T-helper 1 cell (primary cell): ENCODE measurements around the gene ISG15.

Experiments
- DNase-seq, 5 donors: peaks; one replicate each; pipeline ENCODE4 v3.0.0-alpha.2; 2012 to 2020
- total RNA-seq, 4 donors: gene quantifications; one replicate each; lab custom pipeline; 2026; lab: John Stamatoyannopoulos, UW

Gene ISG15
- 32.4 to 63.9 (median 40.2) reads per million in 4 donors for total RNA-seq

- DNase-seq, result peak; percentile 74 to 90 (median 85)
These were observed at the start of gene ISG15 for GRCh38 chr1:1013105-1013921. Gene ISG15, plus strand, starts transcription at chr1:1013497. Its CDS starts 77 bp downstream, at chr1:1013574.

- DNase-seq, result no peak
These were observed 49.4 kb upstream of the ISG15 start for GRCh38 chr1:963746-964525.

DNA sequence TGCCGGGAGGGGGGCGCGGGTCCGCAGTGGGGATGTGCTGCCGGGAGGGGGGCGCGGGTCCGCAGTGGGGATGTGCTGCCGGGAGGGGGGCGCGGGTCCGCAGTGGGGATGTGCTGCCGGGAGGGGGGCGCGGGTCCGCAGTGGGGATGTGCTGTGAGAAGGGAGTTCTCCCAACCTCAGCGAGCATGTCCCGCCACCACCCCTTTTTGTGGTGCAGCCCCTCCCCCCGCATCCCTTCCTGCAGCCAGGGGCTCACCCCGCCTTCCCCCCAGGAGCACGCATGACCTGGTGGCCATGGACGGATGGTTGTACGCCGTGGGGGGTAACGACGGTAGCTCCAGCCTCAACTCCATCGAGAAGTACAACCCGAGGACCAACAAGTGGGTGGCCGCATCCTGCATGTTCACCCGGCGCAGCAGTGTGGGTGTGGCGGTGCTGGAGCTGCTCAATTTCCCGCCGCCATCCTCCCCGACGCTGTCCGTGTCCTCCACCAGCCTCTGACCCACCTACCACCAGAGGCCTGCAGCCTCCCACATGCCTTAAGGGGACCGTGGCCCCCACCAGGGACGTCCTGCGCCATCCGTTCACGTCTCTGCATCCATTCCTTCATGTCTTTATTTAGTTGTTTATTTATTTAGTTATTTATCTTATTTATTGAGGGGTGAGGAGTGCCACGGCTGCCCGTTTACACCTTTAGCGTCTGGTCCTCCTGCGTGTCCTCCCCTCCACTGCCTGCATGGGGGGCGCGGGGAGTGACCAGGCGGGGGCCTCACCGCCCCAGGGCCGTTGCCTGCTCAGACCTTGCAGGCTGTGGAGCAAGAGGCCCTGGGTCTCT lies 48.4 kb upstream of the ISG15 start:
- no peak for DNase-seq

DNA sequence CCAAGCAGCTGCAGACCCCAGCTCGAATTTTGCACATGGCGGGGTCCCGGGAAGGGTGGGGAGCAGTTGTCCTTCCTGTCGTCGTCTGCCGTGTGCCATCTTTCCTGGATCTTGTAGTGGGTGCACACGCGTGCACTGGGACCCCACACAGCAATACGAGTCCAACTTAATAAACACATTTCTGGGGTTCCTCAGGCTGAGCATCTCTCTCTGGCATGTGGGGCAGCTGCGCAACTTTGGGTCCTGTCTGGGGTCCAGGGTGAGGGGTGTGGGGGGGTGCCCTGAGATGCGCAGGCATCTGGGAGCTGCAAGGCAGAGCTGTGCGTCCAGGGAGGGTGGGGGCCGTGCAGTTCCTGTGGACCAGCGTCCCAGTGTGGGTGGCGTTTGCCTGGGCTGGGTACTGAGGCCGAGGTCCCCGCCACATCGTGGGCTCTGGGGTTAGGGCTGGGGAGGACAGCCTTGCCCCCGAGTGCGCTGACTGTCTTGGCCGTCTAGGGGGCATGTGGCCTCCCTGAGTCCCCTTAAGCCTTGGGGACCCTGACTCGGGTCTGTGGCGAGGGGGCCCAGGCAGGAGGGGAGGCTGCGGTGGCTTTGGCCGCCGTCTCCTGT lies 47.7 kb upstream of the ISG15 start:
- no peak for DNase-seq

- DNase-seq, result peak in 1 of 5 donors; percentile 40
These were observed 47.1 kb upstream of the ISG15 start, which contains the start of gene PLEKHN1 for GRCh38 chr1:966135-966703. Gene PLEKHN1, plus strand, starts transcription at chr1:966482. Its CDS starts 50 bp downstream, at chr1:966532.

- peak; percentile 46 to 82 (median 63) for DNase-seq
These were observed 46.5 kb upstream of the ISG15 start for GRCh38 chr1:966704-967300.

DNA sequence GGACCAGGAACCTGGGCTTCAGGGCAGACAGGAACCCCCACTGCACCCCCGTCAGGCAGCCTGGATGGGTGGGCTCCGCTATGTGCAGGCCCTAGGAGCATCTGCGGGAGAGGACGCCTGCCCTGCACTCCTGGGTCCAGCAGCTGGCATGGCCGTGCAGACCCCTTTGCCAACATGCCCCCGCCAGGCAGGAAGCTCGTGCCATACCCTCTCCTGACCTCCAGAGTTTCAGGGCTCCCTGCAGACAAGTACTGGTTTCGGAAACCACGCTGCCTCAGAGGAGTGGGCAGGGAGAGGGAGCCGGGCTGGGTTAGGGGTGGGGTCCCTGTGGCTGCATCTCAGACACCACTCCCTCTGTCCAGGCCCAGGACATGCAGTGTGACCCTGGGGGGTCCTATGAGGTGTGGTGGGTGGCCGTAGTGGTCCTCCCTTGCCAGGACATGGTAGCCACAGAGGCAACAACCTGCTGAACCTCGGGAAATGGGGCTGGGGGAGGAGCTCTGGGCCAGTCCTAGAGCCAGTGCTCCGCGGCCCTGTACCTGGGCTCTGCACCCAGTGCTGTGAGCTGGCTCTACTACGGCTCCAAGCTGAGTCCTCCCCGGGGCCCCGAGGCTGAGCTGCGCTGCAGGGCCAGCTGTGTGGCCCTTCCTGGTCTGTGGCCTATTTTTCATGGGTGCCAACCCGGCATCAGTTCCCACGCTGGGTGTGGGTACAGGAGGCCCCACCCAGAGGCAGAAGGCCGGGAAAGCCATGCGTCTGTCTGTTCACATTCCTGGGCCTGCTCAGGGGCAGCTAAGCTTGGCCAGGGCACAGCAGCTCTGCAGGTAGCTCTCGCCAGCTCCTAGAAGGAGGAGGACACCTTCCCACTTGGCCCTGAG lies 45.6 kb upstream of the ISG15 start:
- DNase-seq, result no peak

DNA sequence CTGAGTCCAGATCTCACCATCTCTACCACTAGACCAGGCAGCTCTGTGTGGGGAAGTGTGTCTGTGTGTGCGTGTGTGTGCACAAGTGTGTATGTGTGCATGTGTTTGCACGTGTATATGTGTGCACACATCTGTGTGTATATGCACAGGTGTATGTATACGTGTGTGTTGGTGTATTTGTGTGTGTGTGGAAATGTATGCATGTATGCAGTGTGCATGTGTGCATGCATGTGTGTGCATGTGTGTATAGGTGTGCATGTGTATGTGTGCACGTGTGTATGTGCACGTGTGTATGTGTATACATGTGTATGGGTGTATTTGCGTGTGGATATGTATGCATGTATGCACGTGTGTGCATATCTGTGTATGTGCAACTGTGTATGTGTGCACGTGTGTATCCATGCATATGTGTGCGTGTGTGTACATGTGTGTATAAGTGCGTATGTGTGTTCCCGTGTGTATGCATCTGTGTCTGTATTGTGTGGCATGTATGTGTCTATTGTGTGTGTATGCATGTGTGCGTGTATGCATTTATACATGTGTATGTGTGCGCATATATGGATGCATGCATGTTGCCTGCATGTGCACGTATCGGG lies 43.9 kb upstream of the ISG15 start:
- DNase-seq, result no peak

GRCh38 chr1:970242-970972 lies 42.9 kb upstream of the ISG15 start:
- no peak for DNase-seq

DNA sequence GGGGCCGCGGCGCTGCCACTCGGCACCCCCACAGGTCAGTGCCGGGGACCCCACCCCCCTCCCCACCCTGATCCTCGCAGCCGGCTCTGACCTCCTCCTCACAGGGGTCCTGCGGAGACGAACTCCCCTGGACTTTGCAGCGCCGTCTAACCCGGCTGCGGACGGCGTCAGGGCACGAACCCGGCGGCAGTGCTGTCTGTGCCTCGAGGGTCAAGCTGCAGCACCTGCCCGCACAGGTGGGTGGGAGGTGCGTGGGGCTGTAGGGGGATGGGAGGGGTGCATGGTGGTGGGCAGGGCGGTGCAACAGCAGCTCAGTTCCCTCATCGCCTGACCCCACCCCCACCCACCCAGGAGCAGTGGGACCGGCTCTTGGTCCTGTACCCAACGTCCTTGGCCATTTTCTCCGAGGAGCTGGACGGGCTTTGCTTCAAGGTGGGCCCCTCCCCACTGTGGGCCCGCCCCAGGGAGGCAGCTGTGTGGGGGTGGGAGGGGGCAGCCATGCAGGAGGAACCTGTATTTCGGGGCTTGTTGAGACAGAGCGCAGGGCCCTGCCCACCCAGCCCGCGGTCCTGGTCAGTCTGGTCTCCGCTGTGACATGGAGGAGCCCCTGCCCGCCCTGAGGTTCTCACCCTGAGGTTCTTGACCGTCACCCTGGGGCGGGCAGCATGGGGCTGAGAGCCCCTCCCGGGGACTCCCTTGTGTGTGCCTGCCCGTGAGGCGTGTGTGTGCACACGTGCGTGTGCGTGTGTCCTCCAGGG lies 42.1 kb upstream of the ISG15 start:
- no peak for DNase-seq

DNA sequence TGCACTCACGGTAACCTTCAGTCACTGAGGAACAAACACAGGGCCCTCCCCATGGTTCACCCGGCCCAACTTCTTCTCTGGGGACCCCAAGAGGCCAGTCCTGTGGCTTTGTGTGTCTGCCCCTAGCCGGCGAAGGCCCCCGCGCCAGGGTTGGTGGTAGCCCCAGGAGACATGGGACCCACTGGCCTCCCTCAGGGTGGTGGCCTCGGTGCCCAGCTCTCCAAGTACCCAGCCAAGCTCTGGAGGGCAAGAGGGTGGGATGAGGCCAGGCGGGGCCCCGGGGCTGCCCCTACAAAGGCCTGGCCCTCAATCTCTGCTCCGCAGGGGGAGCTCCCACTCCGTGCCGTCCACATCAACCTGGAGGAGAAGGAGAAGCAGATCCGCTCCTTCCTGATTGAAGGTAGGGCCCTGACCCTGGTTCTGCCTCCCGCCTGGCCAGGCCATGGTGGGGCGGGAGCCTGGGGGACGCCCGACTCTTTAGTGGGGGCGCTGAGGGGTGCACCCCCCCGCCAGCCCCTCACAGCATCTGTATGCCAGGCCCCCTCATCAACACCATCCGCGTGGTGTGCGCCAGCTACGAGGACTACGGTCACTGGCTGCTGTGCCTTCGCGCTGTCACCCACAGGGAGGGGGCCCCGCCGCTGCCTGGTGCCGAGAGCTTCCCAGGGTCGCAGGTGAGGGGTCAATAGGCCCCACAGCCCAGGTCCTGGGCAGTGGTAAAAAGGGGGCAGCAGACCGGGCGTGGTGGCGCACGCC lies 41.4 kb upstream of the ISG15 start:
- no peak for DNase-seq

- DNase-seq, result no peak
These were observed 40.4 kb upstream of the ISG15 start for GRCh38 chr1:972726-973458.

DNA sequence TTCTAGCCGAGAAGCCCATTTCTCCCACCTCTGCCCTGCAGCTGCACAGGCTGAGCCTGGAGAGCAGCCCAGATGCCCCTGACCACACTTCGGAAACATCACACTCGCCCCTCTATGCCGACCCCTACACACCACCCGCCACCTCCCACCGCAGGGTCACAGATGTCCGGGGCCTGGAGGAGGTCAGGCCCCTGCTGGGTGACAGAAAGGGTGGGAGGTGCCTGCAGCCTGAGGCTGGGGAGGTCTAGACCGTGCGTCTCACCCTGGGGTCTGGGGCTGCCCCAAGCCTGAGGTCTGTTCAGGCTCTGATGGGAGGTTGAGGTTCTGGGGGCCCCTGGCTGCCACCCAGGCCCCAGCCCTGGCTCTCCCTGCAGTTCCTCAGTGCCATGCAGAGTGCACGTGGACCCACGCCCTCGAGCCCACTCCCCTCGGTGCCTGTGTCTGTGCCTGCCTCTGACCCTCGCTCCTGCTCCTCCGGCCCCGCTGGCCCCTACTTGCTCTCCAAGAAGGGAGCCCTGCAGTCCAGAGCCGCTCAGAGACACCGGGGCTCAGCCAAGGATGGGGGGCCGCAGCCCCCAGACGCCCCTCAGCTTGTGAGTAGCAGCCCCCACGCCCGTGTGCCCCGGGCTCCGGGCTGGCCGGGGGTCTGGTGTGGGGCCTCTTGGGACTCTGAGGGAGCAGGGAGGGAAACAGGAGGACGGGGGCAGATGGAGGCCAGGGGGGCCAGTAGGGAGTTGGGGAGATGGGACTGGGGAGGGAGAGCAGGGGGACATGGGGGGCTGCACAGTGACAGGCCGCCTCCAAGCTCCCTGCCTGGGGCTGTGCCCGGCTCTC lies 39.6 kb upstream of the ISG15 start:
- no peak for DNase-seq

GRCh38 chr1:974293-974640 lies 39.0 kb upstream of the ISG15 start:
- DNase-seq, result no peak

GRCh38 chr1:974687-975328 lies 38.5 kb upstream of the ISG15 start:
- DNase-seq, result no peak

GRCh38 chr1:975365-975764 lies 37.9 kb upstream of the ISG15 start:
- DNase-seq, result no peak
